K562 (cell line): ENCODE measurements around the gene STK11. TPM values are rescaled to one million over a fixed set of nuclear protein-coding genes. Genes with fewer than 3 reads are reported as not detected.

Experiments
- BCL6 ChIP-seq: fragments of 250-450 bp; sonication (Bioruptor Pico); IDR thresholded peaks from 2 replicates; pipeline ENCODE4 v1.4.0; 2020
- CCAR2 ChIP-seq: fragments of 200-400 bp; formaldehyde crosslinking; IDR thresholded peaks from 2 replicates; pipeline ENCODE4 v1.6.1; 2017; ENCODE audit warnings: mild to moderate bottlenecking, low read depth, low read length
- FOXK2 ChIP-seq, 2 experiments: fragments of 450-650 bp; IDR thresholded peaks in 1 of 2; conservative IDR thresholded peaks in 1 of 2; 2 replicates each; pipeline ENCODE4 v1.6.1; 2016; ENCODE audit warnings: low read depth in 2 of 2, mild to moderate bottlenecking in 1 of 2
- GATA2 ChIP-seq: sonication (generic); formaldehyde crosslinking; IDR thresholded peaks from 2 replicates; pipeline ENCODE4 v1.4.0; 2020; ENCODE audit warnings: mild to moderate bottlenecking, missing genetic modification reagents
- GTF2E2 ChIP-seq: fragments of 200-800 bp; sonication (Bioruptor generic); IDR thresholded peaks from 2 replicates; pipeline ENCODE4 v1.6.1; 2016; ENCODE audit warnings: missing genetic modification characterization, missing compliant biosample characterization
- HMGN3 ChIP-seq: IDR thresholded peaks from 2 replicates; pipeline ENCODE4 v1.6.1; 2011; ENCODE audit warnings: borderline replicate concordance, low read depth, mild to moderate bottlenecking, mixed read lengths, low read length; ENCODE audit not compliant: insufficient read length; ENCODE audit errors: extremely low read depth
- KDM1A ChIP-seq, 2 experiments: fragments of 450-650 bp; IDR thresholded peaks; 2 replicates each; pipeline ENCODE4 v1.6.1; 2016; ENCODE audit warnings: mild to moderate bottlenecking in 2 of 2
- KHSRP ChIP-seq: fragments of 450-650 bp; IDR thresholded peaks from 2 replicates; pipeline ENCODE4 v1.6.1; 2017
- MAFF ChIP-seq: IDR thresholded peaks from 2 replicates; pipeline ENCODE4 v1.6.1; 2012; ENCODE audit warnings: low read length, improper control_type of control experiment
- MAFG ChIP-seq: fragments of 450-650 bp; conservative IDR thresholded peaks from 2 replicates; pipeline ENCODE4 v1.6.1; 2016; ENCODE audit warnings: missing genetic modification characterization, missing compliant biosample characterization
- NELFE ChIP-seq: IDR thresholded peaks from 2 replicates; pipeline ENCODE4 v1.6.1; 2011; ENCODE audit warnings: mild to moderate bottlenecking; ENCODE audit not compliant: insufficient read depth, insufficient read length
- PHF20 ChIP-seq: fragments of 450-650 bp; IDR thresholded peaks from 2 replicates; pipeline ENCODE4 v1.6.1; 2018; ENCODE audit not compliant: partially characterized antibody
- RBM22 ChIP-seq: fragments of 200-400 bp; formaldehyde crosslinking; IDR thresholded peaks from 2 replicates; pipeline ENCODE4 v1.6.1; 2018; ENCODE audit warnings: low read length, low read depth; ENCODE audit not compliant: poor library complexity, severe bottlenecking
- SIN3B ChIP-seq: fragments of 450-650 bp; IDR thresholded peaks from 2 replicates; pipeline ENCODE4 v1.6.1; 2017; ENCODE audit warnings: low read depth, mild to moderate bottlenecking, moderate library complexity
- TGIF2 ChIP-seq: sonication (generic); formaldehyde crosslinking; IDR thresholded peaks from 2 replicates; pipeline ENCODE4 v1.8.1; 2022; ENCODE audit warnings: mild to moderate bottlenecking, missing genetic modification reagents, moderate library complexity
- THRAP3 ChIP-seq: fragments of 450-650 bp; IDR thresholded peaks from 2 replicates; pipeline ENCODE4 v1.6.1; 2016; ENCODE audit warnings: mild to moderate bottlenecking, inconsistent platforms, borderline replicate concordance
- ZBTB5 ChIP-seq: fragments of 450-650 bp; IDR thresholded peaks from 2 replicates; pipeline ENCODE4 v1.6.1; 2017; ENCODE audit warnings: antibody characterized with exemption
- ZFP1 ChIP-seq: fragments of 450-650 bp; formaldehyde crosslinking; IDR thresholded peaks from 2 replicates; pipeline ENCODE4 v1.4.0; 2020; ENCODE audit warnings: mild to moderate bottlenecking, mixed read lengths
- ZNF143 ChIP-seq: sonication (generic); formaldehyde crosslinking; IDR thresholded peaks from 2 replicates; pipeline ENCODE4 v1.9.0; 2022; ENCODE audit warnings: mild to moderate bottlenecking, missing genetic modification reagents
- ZNF239 ChIP-seq: fragments of 250-450 bp; sonication (Bioruptor Pico); IDR thresholded peaks from 2 replicates; pipeline ENCODE4 v1.4.0; 2020; ENCODE audit warnings: mild to moderate bottlenecking
- ZNF398 ChIP-seq: fragments of 250-450 bp; sonication (Bioruptor Pico); IDR thresholded peaks from 2 replicates; pipeline ENCODE4 v1.8.0; 2021; ENCODE audit warnings: moderate library complexity, mild to moderate bottlenecking, inconsistent platforms
- ZNF583 ChIP-seq: fragments of 250-450 bp; sonication (Bioruptor Pico); IDR thresholded peaks from 2 replicates; pipeline ENCODE4 v1.4.0; 2020
- polyA plus RNA-seq, 8 experiments: library from polyadenylated mRNA; depleted of rRNA in 4 of 8; stranded (reverse) in 5 of 8; unstranded in 3 of 8; fragments of >200 nt; fragmentation: Nextera tagmentation in 2 of 8; fragmentation: Illumina TruSeq in 1 of 8; extraction: Ambion mirVana in 2 of 8; extraction: Trizol in 1 of 8; gene quantifications; 2 replicates each; pipeline versions ENCODE4 v1.2.1 to v1.2.3, GENCODE V29; 2011 to 2014; ENCODE audit warnings: inconsistent platforms in 1 of 8, missing spikeins in 1 of 8
- total RNA-seq, 7 experiments: library from RNA; depleted of rRNA in 6 of 7; stranded (reverse); fragments of >200 nt in 6 of 7; fragmentation: Illumina TruSeq in 2 of 7; extraction: Trizol in 2 of 7; gene quantifications; 2 replicates each; pipeline versions ENCODE4 v1.2.1 to v1.2.3, GENCODE V29; 2011 to 2021; ENCODE audit warnings: low replicate concordance in 1 of 7
- TF ChIP-seq, protein P1 (sequence below): fragments of 450-650 bp; IDR thresholded peaks from 2 replicates; pipeline ENCODE4 v1.6.1; 2018; ENCODE audit warnings: mild to moderate bottlenecking, low read depth; ENCODE audit not compliant: partially characterized antibody
- TF ChIP-seq, protein P2 (sequence below): sonication (generic); formaldehyde crosslinking; IDR thresholded peaks from 2 replicates; pipeline ENCODE4 v1.9.0; 2022; ENCODE audit warnings: mild to moderate bottlenecking, missing genetic modification reagents

Gene STK11
- total and polyA plus RNA-seq, 9 of the 15 experiments (the other 6 are each of a cell fraction or from before 2014, with no cell fraction given) = 0.15 to 96.5 (median 31.7) TPM

- TF ChIP-seq, protein P1, sequence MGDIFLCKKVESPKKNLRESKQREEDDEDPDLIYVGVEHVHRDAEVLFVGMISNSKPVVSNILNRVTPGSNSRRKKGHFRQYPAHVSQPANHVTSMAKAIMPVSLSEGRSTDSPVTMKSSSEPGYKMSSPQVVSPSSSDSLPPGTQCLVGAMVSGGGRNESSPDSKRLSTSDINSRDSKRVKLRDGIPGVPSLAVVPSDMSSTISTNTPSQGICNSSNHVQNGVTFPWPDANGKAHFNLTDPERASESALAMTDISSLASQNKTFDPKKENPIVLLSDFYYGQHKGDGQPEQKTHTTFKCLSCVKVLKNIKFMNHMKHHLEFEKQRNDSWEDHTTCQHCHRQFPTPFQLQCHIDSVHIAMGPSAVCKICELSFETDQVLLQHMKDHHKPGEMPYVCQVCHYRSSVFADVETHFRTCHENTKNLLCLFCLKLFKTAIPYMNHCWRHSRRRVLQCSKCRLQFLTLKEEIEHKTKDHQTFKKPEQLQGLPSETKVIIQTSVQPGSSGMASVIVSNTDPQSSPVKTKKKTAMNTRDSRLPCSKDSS = no peak
- TF ChIP-seq MAFG (no peak), ZBTB5 (no peak), ZFP1 (CRISPR knock-in tag) (no peak), ZNF239 (CRISPR knock-in tag) (no peak), RBM22 (no peak), SIN3B (peak; percentile 80), NELFE (no peak), TGIF2 (CRISPR knock-in tag) (no peak), ZNF583 (CRISPR knock-in tag) (no peak), KDM1A (IDR thresholded peaks at IDR 0.05) (no peak; a peak in 1 of 4 replicates), BCL6 (no peak), KHSRP (no peak; the same call in 1 of the 2 replicates), PHF20 (peak; percentile 30), GATA2 (CRISPR knock-in tag) (no peak), CCAR2 (no peak), HMGN3 (peak; percentile 81), THRAP3 (peak; percentile 66; the same call in 1 of the 2 replicates), ZNF398 (CRISPR knock-in tag) (no peak), MAFF (no peak), GTF2E2 (tag) (peak; percentile 63; the same call in 1 of the 2 replicates), FOXK2 (conservative IDR thresholded peaks at IDR 0.05 in 1 of 2, IDR thresholded peaks at IDR 0.05 in 1 of 2; ENCODE audit: low read depth in 2 of 2) (0 out of 4 replicates have a peak, but pooled peaks of 1 of the 2 experiments have one; percentile 24), ZNF143 (CRISPR knock-in tag) (no peak)
- TF ChIP-seq, protein P2, sequence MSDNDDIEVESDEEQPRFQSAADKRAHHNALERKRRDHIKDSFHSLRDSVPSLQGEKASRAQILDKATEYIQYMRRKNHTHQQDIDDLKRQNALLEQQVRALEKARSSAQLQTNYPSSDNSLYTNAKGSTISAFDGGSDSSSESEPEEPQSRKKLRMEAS = peak; percentile 53; the same call in 1 of the 2 replicates
These were observed 31.5 kb upstream of the STK11 start, which contains the start of gene SBNO2 (continued) for GRCh38 chr19:1173845-1174809.
